Brain microvascular endothelial cell (primary cell): Measurements from ENCODE around the gene BCORL1.
A peak's percentile ranks its signal among the peaks of the same experiment; 100 is the strongest.

Experiments used
- DNase-seq: peaks from one replicate; pipeline ENCODE4 v3.0.0-alpha.2; 2020
- H3K27ac ChIP-seq: fragments of 250-450 bp; sonication (Bioruptor Pico); 2 replicates; pipeline ENCODE4 v1.5.1; 2020; ENCODE audit warnings: mild to moderate bottlenecking, moderate library complexity
- H3K27me3 ChIP-seq: fragments of 250-450 bp; sonication (Bioruptor Pico); replicated peaks from 2 replicates; pipeline ENCODE4 v1.5.1; 2020; ENCODE audit warnings: mild to moderate bottlenecking
- H3K36me3 ChIP-seq: fragments of 250-450 bp; sonication (Bioruptor Pico); replicated peaks from 2 replicates; pipeline ENCODE4 v1.5.1; 2020; ENCODE audit warnings: mild to moderate bottlenecking
- H3K4me3 ChIP-seq: 2 replicates; pipeline ENCODE4 v1.5.1; 2011; ENCODE audit warnings: low read depth, mild to moderate bottlenecking, control low read depth, low read length, moderate library complexity
- CTCF ChIP-seq: IDR thresholded peaks from 2 replicates; pipeline ENCODE4 v1.5.1; 2011; ENCODE audit warnings: low read depth, mild to moderate bottlenecking, moderate library complexity, low read length, control low read depth, inconsistent platforms; ENCODE audit errors: missing control alignments
- in situ Hi-C: cut with HindIII; loops from 2 replicates; pipeline ENCODE4 v1.10.0; 2017; ENCODE audit warnings: low sequenced_read_pairs, low pct_ligation_motif_present

The BCORL1 gene

DNA sequence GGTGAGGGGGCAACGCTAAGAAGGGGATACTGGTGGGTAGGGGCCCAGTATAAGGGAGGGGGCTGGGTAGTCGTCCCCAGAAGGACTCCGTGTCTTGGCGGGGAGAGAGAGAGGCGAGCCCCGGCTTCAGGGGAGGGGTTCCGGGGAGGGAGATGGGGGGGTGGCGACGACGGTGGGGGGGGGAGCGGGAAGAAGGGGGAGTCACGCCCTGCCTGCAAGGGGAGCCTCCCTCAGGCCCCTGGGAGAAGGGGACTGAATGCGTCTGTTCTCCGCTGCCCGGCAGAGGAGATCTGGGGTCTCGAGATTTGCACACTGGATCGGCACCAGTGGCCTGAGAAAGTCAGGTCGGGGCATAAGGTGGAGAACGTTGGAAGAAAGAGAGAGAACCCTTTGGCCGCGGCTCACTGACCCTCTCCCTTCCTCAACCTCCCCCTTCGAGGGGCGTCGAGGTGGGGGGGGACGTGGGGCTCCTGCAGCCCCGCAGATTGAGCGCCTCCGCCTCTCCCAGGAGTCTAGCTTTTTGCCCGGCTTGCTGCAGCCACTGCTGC is 609 bp upstream of the BCORL1 start:
- no peak overlapping the region for H3K27ac ChIP-seq
- no peak for TF ChIP-seq CTCF
- no peaks in the 10 kb centered on the region for H3K36me3 ChIP-seq
- no peaks in the 10 kb centered on the region for H3K27me3 ChIP-seq
- in situ Hi-C loops, result no loop called here
- DNase-seq, result no peak
- H3K4me3 ChIP-seq, result peak overlapping the region; percentile 55

DNA sequence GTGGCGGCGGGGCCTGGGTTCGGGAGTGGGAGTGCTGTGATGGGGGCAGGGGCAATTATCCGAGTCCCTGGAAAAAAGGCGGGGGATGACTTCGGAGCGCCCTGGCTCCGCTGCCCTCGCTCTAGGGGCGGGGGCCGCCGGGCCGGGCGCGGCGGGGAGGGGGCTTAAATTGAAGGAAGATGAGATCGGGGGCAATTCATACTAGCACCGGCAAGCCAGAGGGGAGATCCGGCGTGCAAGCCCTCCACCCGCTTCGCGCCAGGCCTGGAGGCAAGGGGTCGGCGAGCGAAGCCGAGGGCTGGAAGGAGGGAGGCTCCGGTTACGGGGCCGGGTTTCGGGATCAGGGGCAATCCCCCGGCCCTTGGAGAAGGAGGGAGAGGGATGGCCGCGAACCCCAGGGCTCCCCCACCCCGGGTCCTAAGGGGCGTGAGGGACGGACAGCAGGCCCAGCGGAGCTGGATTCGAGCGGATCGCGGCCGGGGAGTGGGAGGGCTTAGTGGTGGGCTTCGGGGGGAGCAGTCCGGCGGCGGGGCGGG is 1.2 kb downstream of the BCORL1 start:
- no peak overlapping the region for H3K27ac ChIP-seq
- no peak overlapping the region for H3K4me3 ChIP-seq
- in situ Hi-C loops, result no loop called here
- no peak for DNase-seq
- no peak for TF ChIP-seq CTCF
- no peaks in the 10 kb centered on the region for H3K27me3 ChIP-seq
- no peaks in the 10 kb centered on the region for H3K36me3 ChIP-seq

- no peak for DNase-seq
- in situ Hi-C loops, result no loop called here
- Histone ChIP-seq H3K4me3 (peak overlapping the region; percentile 56), H3K27me3 (no peaks in the 10 kb centered on the region), H3K27ac (no peak overlapping the region), H3K36me3 (no peaks in the 10 kb centered on the region)
- TF ChIP-seq CTCF, result no peak
Measured at GRCh38 chrX:129984111-129984958, 1.9 kb downstream of the BCORL1 start.

DNA sequence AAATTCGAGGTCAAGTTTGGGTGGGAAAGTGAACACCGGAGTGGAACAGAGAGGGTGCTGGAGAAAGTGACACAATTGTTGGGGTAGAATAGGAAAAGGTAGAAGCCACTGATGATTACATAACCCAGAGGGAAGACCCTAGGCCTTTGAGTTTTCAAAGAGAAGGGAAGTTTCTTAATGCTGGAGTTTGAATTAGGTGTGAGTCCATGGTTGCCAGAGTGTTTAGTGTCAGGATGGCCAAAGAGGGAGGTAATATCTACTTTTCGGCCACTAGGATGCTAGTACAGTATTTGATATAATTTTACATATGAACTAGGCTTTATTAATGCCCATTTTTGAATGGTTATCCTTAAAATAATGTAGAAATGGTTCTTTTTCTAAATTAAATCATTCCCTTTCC is 5.4 kb downstream of the BCORL1 start:
- Histone ChIP-seq H3K27ac (no peak overlapping the region), H3K36me3 (no peaks in the 10 kb centered on the region), H3K27me3 (no peaks in the 10 kb centered on the region), H3K4me3 (no peak overlapping the region)
- no peak for DNase-seq
- TF ChIP-seq CTCF, result no peak
- in situ Hi-C loops, result no loop called here

- Histone ChIP-seq H3K27ac (no peak overlapping the region), H3K4me3 (no peak overlapping the region), H3K36me3 (no peaks in the 10 kb centered on the region), H3K27me3 (no peaks in the 10 kb centered on the region)
- DNase-seq, result no peak
- in situ Hi-C loops, result no loop called here
- TF ChIP-seq CTCF, result no peak
Measured at GRCh38 chrX:129992181-129992580, 9.7 kb downstream of the BCORL1 start.
